NCI-H2196 treated with DMSO at 0.1 percent for 48 hours (cell line): ENCODE measurements around the gene LONRF3.

ENCODE experiments used
- DNase-seq: peaks from one replicate; lab custom pipeline; 2025; ENCODE audit not compliant: unreplicated experiment; lab: John Stamatoyannopoulos, UW

LONRF3 gene

GRCh38 chrX:119036107-119037029, 62.0 kb downstream of the LONRF3 start:
- DNase-seq: no peak

- DNase-seq: no peak
These were observed 66.0 kb downstream of the LONRF3 start for GRCh38 chrX:119040432-119040831.

- DNase-seq: no peak
These were observed 66.8 kb downstream of the LONRF3 start for GRCh38 chrX:119041175-119041574.

- DNase-seq: no peak
These were observed 67.6 kb downstream of the LONRF3 start for GRCh38 chrX:119042040-119042439.

- no peak for DNase-seq
These were observed 68.6 kb downstream of the LONRF3 start for GRCh38 chrX:119042996-119043395.

- no peak for DNase-seq
These were observed 71.5 kb downstream of the LONRF3 start for GRCh38 chrX:119045884-119046283.

GRCh38 chrX:119055687-119056086, 81.3 kb downstream of the LONRF3 start:
- DNase-seq: no peak

- DNase-seq: no peak
These were observed 88.4 kb downstream of the LONRF3 start for GRCh38 chrX:119062750-119063374.

- no peak for DNase-seq
These were observed 89.0 kb downstream of the LONRF3 start for GRCh38 chrX:119063428-119063827.

- no peak for DNase-seq
These were observed 92.8 kb downstream of the LONRF3 start for GRCh38 chrX:119067023-119067739.
